A549 (cell line): ENCODE results near the gene KCNJ6. TPM values are rescaled to one million over a fixed set of nuclear protein-coding genes. Genes with fewer than 3 reads are reported as not detected.

Experiments used
- ATAC-seq, 2 experiments: fragments of 200-7000 bp in 1 of 2; fragments of >200 bp in 1 of 2; cut with Nextera tagmentation in 1 of 2; cut with Tn5 transposase in 1 of 2; 3 replicates each; pipeline versions ENCODE4 v1.8.0 to v1.9.1; 2018 to 2020; ENCODE audit warnings: mild to moderate bottlenecking in 1 of 2, moderate library complexity in 1 of 2
- CTCF ChIA-PET: fragments of 300-600 bp; sonication (Branson Sonifier 250); formaldehyde crosslinking; extraction: SDS; loops from one replicate; lab custom pipeline; 2021; ENCODE audit warnings: antibody characterized with exemption, inconsistent platforms; lab: Yijun Ruan, JAX
- POLR2A ChIA-PET: fragments of 350-600 bp; formaldehyde crosslinking; extraction: SDS; loops from one replicate; lab custom pipeline; 2021; ENCODE audit warnings: antibody characterized with exemption, inconsistent platforms; lab: Yijun Ruan, JAX
- DNase-seq, 2 experiments: peaks; one replicate each; pipeline versions ENCODE4 v3.0.0 to v3.0.0-alpha.2; 2011 to 2016; ENCODE audit warnings: low read depth in 1 of 2, low spot score in 1 of 2
- FAIRE-seq: peaks from 2 replicates; lab custom pipeline; 2011; peaks lifted over from hg19 to GRCh38; lab: Jason Lieb, UNC
- H3K27ac ChIP-seq, 2 experiments: fragments of >200 bp; sonication (Bioruptor Twin); formaldehyde crosslinking; 3 replicates each; pipeline ENCODE4 v1.5.1; 2016 to 2017
- H3K4me1 ChIP-seq: fragments of >200 bp; sonication (Bioruptor Twin); formaldehyde crosslinking; 3 replicates; pipeline ENCODE4 v1.6.1; 2016
- H3K4me2 ChIP-seq: fragments of >200 bp; sonication (Bioruptor Twin); formaldehyde crosslinking; 3 replicates; pipeline ENCODE4 v1.6.1; 2016
- H3K4me3 ChIP-seq: fragments of >200 bp; sonication (Bioruptor Twin); formaldehyde crosslinking; 3 replicates; pipeline ENCODE4 v1.5.1; 2016
- H3K9me3 ChIP-seq: fragments of >200 bp; sonication (Bioruptor Twin); formaldehyde crosslinking; 3 replicates; pipeline ENCODE4 v1.6.1; 2016
- BHLHE40 ChIP-seq: IDR thresholded peaks from 2 replicates; pipeline ENCODE4 v1.6.1; 2012; ENCODE audit warnings: low read depth, low read length, inconsistent platforms
- CBX2 ChIP-seq: fragments of 200-600 bp; sonication (generic); IDR thresholded peaks from 2 replicates; pipeline ENCODE4 v1.6.1; 2016; ENCODE audit warnings: low read depth, mild to moderate bottlenecking, borderline replicate concordance
- EP300 ChIP-seq, 2 experiments: fragments of >200 bp; sonication (Bioruptor Twin); formaldehyde crosslinking; IDR thresholded peaks; 2 replicates in 1 of 2; 3 replicates in 1 of 2; pipeline ENCODE4 v1.6.1; 2016 to 2017
- ESRRA ChIP-seq: fragments of 150-350 bp; IDR thresholded peaks from 2 replicates; pipeline ENCODE4 v1.6.1; 2014; ENCODE audit warnings: mild to moderate bottlenecking, low read length, borderline replicate concordance
- FOSL2 ChIP-seq, 2 experiments: fragments of 450-650 bp in 1 of 2; fragments of >200 bp in 1 of 2; sonication (Bioruptor Twin) in 1 of 2; formaldehyde crosslinking; IDR thresholded peaks; 2 replicates each; pipeline versions ENCODE4 v1.5.0 to v1.6.1; 2016 to 2020; ENCODE audit warnings: mild to moderate bottlenecking in 1 of 2, moderate library complexity in 1 of 2
- HOXA7 ChIP-seq: fragments of 250-450 bp; sonication (Bioruptor Pico); IDR thresholded peaks from 2 replicates; pipeline ENCODE4 v1.5.0; 2020; ENCODE audit warnings: mild to moderate bottlenecking, moderate library complexity
- JUN ChIP-seq, 2 experiments: fragments of >200 bp; sonication (Bioruptor Twin); formaldehyde crosslinking; IDR thresholded peaks; 2 replicates in 1 of 2; 3 replicates in 1 of 2; pipeline ENCODE4 v1.6.1; 2016 to 2017
- MAFK ChIP-seq: fragments of 450-650 bp; IDR thresholded peaks from 2 replicates; pipeline ENCODE4 v1.6.1; 2014; ENCODE audit not compliant: partially characterized antibody
- MAZ ChIP-seq: fragments of 150-350 bp; IDR thresholded peaks from 2 replicates; pipeline ENCODE4 v1.6.1; 2014; ENCODE audit warnings: antibody characterized with exemption, low read depth, low read length, borderline replicate concordance
- MYC ChIP-seq: IDR thresholded peaks from 2 replicates; pipeline ENCODE4 v1.6.1; 2012; ENCODE audit warnings: mild to moderate bottlenecking, inconsistent platforms, low read length, improper control_type of control experiment, borderline replicate concordance
- NFE2L2 ChIP-seq: fragments of 150-350 bp; conservative IDR thresholded peaks from 2 replicates; pipeline ENCODE4 v1.6.1; 2014; ENCODE audit warnings: low read length
- NR3C1 ChIP-seq: fragments of >200 bp; sonication (Bioruptor Twin); formaldehyde crosslinking; IDR thresholded peaks from 3 replicates; pipeline ENCODE4 v1.6.1; 2017
- POLR2A ChIP-seq: IDR thresholded peaks from 2 replicates; pipeline ENCODE4 v1.6.1; 2012; ENCODE audit warnings: mild to moderate bottlenecking, low read length
- RCOR1 ChIP-seq: fragments of 150-350 bp; IDR thresholded peaks from 2 replicates; pipeline ENCODE4 v1.6.1; 2014; ENCODE audit warnings: antibody characterized with exemption, low read length, low read depth
- RFX5 ChIP-seq: fragments of 450-650 bp; IDR thresholded peaks from 2 replicates; pipeline ENCODE4 v1.7.1; 2014; ENCODE audit warnings: antibody characterized with exemption, mild to moderate bottlenecking, moderate library complexity
- ZC3H11A ChIP-seq: fragments of 450-650 bp; IDR thresholded peaks from 2 replicates; pipeline ENCODE4 v1.6.1; 2014; ENCODE audit warnings: antibody characterized with exemption, mild to moderate bottlenecking
- WGBS: methylation state at CpG from one replicate; pipeline ENCODE4 v1.1.6; 2017; ENCODE audit errors: missing lambda C conversion rate; 5-methylcytosine and 5-hydroxymethylcytosine counted together
- polyA plus RNA-seq, 4 experiments: library from polyadenylated mRNA; depleted of rRNA in 3 of 4; stranded (reverse); fragments of >200 nt; fragmentation: RNase III in 1 of 4; extraction: RNeasy Plus Mini Kit Qiagen cat#74134 plus additional on column Dnase treatment in 1 of 4; gene quantifications; 2 replicates in 3 of 4; 3 replicates in 1 of 4; pipeline ENCODE4 v1.2.3, GENCODE V29; 2011 to 2017
- TF ChIP-seq, protein P1 (sequence below): fragments of >200 bp; sonication (Bioruptor Twin); formaldehyde crosslinking; IDR thresholded peaks from 3 replicates; pipeline ENCODE4 v1.6.1; 2016
- TF ChIP-seq, protein P2 (sequence below): fragments of >200 bp; sonication (Bioruptor Twin); formaldehyde crosslinking; IDR thresholded peaks from 3 replicates; pipeline ENCODE4 v1.5.1; 2016
- TF ChIP-seq, protein P3 (sequence below): IDR thresholded peaks from 2 replicates; pipeline ENCODE4 v1.6.1; 2012
- TF ChIP-seq, protein P4 (sequence below): fragments of 250-450 bp; sonication (Bioruptor Pico); IDR thresholded peaks from 2 replicates; pipeline ENCODE4 v1.5.0; 2020; ENCODE audit warnings: low read depth, mild to moderate bottlenecking, moderate library complexity

KCNJ6 gene
- polyA plus RNA-seq, 2 of the 4 experiments (the other 2 are of a cell fraction): 0.68 to 1.4 TPM

DNA sequence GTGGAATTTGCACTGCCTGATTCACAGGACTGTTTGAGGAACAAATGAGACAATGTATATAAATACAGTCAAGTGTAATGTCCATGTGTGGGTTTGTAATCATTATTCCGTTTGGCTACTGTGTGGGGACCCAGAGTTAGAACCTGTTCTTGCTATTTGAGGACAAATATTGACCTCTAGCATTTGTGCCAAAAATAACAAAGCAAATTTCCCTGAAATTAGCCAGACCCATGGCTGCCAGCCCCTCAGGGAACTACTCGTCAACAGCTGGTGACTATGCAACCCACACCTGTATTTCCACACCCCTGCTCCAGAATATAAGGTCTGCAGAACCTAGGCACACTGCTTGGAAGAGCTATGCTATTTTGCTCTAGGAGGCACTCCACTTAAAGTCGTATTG lies 70.7 kb downstream of the KCNJ6 start:
- peaks cover 4% of the 10 kb centered on the region; the same call in 1 of the 3 replicates for H3K9me3 ChIP-seq
- FAIRE-seq: no peak
- 16% methylated on average over 3 of the region's 3 CpGs for WGBS
- ATAC-seq: no peak
- ChIA-PET CTCF (interaction anchor here (0.7 kb wide), 1 partner anchor 586 kb away, joined by 3 read pairs; no protein-coding TSS in a partner anchor), POLR2A (no interaction called here)
- DNase-seq: no peak
- TF ChIP-seq CBX2 (no peak), POLR2A (no peak), MAFK (no peak), RFX5 (no peak), ESRRA (no peak), EP300 (IDR thresholded peaks at IDR 0.05) (no peak), JUN (IDR thresholded peaks at IDR 0.05) (no peak), FOSL2 (IDR thresholded peaks at IDR 0.05) (no peak), FOSL2 (CRISPR knock-in tag; IDR thresholded peaks at IDR 0.05) (no peak), BHLHE40 (no peak), MYC (no peak), ZC3H11A (no peak), NR3C1 (no peak)
- TF ChIP-seq, protein P1, sequence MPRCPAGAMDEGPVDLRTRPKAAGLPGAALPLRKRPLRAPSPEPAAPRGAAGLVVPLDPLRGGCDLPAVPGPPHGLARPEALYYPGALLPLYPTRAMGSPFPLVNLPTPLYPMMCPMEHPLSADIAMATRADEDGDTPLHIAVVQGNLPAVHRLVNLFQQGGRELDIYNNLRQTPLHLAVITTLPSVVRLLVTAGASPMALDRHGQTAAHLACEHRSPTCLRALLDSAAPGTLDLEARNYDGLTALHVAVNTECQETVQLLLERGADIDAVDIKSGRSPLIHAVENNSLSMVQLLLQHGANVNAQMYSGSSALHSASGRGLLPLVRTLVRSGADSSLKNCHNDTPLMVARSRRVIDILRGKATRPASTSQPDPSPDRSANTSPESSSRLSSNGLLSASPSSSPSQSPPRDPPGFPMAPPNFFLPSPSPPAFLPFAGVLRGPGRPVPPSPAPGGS: no peak
- TF ChIP-seq, protein P2, sequence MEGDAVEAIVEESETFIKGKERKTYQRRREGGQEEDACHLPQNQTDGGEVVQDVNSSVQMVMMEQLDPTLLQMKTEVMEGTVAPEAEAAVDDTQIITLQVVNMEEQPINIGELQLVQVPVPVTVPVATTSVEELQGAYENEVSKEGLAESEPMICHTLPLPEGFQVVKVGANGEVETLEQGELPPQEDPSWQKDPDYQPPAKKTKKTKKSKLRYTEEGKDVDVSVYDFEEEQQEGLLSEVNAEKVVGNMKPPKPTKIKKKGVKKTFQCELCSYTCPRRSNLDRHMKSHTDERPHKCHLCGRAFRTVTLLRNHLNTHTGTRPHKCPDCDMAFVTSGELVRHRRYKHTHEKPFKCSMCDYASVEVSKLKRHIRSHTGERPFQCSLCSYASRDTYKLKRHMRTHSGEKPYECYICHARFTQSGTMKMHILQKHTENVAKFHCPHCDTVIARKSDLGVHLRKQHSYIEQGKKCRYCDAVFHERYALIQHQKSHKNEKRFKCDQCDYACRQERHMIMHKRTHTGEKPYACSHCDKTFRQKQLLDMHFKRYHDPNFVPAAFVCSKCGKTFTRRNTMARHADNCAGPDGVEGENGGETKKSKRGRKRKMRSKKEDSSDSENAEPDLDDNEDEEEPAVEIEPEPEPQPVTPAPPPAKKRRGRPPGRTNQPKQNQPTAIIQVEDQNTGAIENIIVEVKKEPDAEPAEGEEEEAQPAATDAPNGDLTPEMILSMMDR: no peak
- TF ChIP-seq, protein P3, sequence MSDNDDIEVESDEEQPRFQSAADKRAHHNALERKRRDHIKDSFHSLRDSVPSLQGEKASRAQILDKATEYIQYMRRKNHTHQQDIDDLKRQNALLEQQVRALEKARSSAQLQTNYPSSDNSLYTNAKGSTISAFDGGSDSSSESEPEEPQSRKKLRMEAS: no peak
- TF ChIP-seq, all 56 proteins: peak for 0
- no peak overlapping the region for H3K27ac ChIP-seq
- H3K4me2 ChIP-seq: no peak overlapping the region
- no peaks in the 10 kb centered on the region for H3K4me1 ChIP-seq
- no peak overlapping the region for H3K4me3 ChIP-seq

DNA sequence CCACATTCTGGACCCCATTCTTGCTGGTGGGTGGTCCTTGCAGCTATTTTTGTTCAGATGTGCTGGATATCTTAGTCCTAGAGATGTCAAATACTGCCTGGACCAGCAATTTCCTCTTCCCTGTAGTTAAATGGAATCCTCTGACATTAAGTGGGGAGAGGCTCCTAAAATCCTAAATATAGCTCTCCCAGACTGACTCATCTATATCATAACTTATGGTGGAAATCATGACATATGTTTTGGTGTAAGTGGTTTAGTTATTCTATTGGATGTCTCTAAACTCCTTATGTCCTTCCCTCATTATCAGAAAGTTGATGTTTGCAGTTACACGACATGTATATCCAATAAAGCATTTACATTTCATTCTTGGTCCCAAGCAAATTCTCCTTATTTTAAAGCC lies 73.1 kb downstream of the KCNJ6 start:
- no peak for ATAC-seq
- no peak for DNase-seq
- Histone ChIP-seq H3K4me2 (no peak overlapping the region), H3K9me3 (peaks cover 4% of the 10 kb centered on the region; the same call in 1 of the 3 replicates), H3K27ac (no peak overlapping the region), H3K4me3 (no peak overlapping the region), H3K4me1 (no peaks in the 10 kb centered on the region)
- ChIA-PET POLR2A (no interaction called here), CTCF (interaction anchor here (0.7 to 1.7 kb wide), 4 partner anchors 11 to 131 kb away, joined by 3 to 5 read pairs (median 4); no protein-coding TSS in a partner anchor)
- 66% methylated on average over 1 of the region's 1 CpG for WGBS
- FAIRE-seq: no peak
- TF ChIP-seq, protein P4, sequence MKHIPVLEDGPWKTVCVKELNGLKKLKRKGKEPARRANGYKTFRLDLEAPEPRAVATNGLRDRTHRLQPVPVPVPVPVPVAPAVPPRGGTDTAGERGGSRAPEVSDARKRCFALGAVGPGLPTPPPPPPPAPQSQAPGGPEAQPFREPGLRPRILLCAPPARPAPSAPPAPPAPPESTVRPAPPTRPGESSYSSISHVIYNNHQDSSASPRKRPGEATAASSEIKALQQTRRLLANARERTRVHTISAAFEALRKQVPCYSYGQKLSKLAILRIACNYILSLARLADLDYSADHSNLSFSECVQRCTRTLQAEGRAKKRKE (CRISPR knock-in tag): no peak

DNA sequence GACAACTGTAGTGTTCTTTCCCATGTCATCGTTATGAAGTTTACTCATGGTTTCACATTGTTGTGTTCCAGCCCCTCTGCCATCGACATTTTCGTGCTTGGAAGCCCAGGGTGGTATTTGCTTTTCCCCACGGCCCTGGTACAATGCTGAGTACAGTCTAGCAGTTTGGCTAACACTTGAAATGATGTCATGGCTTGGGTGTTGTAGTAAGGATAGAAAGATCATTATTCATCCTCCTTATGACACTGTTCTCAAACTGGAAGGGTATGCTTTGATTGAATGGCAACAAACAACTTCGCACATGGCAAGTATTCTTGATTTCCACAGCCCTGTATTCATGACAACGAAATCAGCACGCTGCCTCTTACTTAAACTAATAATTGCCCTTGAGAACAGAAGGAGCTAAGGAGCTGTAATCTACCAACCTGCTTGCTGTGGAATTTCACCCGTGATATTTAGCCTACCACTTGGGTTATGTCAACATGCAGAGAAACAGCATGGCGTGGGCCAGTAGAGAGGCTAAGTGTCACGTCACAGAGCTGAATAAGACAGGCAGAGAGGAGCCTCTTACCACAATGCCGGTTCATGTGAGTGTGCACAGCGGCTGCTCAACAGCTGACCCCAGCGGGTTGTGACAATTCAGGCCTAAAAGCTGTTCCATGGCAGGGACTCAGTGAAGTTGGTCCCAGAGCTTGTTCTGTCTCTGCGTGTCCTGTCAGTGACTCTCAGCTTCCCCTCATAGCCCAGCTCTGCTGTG lies 73.9 kb downstream of the KCNJ6 start:
- CTCF ChIA-PET: interaction anchor here (1.3 to 1.7 kb wide), 3 partner anchors 10 to 130 kb away, joined by 3 to 5 read pairs (median 4); no protein-coding TSS in a partner anchor

More for the DNA sequence above, 73.9 kb downstream of the KCNJ6 start:
- TF ChIP-seq MYC (no peak), RFX5 (no peak), HOXA7 (CRISPR knock-in tag) (no peak), ZC3H11A (no peak), RCOR1 (no peak), MAZ (no peak), NFE2L2 (no peak), ESRRA (no peak)
- TF ChIP-seq, all 56 proteins: peak for 0
- 38% methylated on average over 13 of the region's 14 CpGs for WGBS
- Histone ChIP-seq H3K4me1 (no peaks in the 10 kb centered on the region), H3K4me2 (no peak overlapping the region), H3K9me3 (peaks cover 4% of the 10 kb centered on the region; the same call in 1 of the 3 replicates), H3K27ac (no peak overlapping the region), H3K4me3 (no peak overlapping the region)
- no peak for DNase-seq
- FAIRE-seq: no peak
- ATAC-seq: no peak
- POLR2A ChIA-PET: no interaction called here
